ENCODE data around the gene PSMB8.
"Not testable (repeated sequence)": the region's sequence is repeated elsewhere in the genome, so short reads cannot be mapped to it uniquely, and the experiment has no call there.

PSMB8 gene
- 108 to 158 reads per million in 2 donors for total RNA-seq

- peak; percentile 81 to 98 (median 97) for DNase-seq
Measured at GRCh38 chr6:32843979-32844838, at the start of gene PSMB8. Gene PSMB8 (minus strand): TSS chr6:32844047. CDS start chr6:32843996, 51 bp downstream.

- no peak for DNase-seq
Measured at GRCh38 chr6:32890831-32891230, 47.0 kb upstream of the PSMB8 start.

GRCh38 chr6:32889533-32889932 lies 45.7 kb upstream of the PSMB8 start:
- DNase-seq = no peak

GRCh38 chr6:32888576-32888975 lies 44.7 kb upstream of the PSMB8 start:
- DNase-seq = no peak

- DNase-seq = no peak
Measured at GRCh38 chr6:32887616-32888015, 43.8 kb upstream of the PSMB8 start.

- no peak for DNase-seq
Measured at GRCh38 chr6:32886681-32887383, 43.0 kb upstream of the PSMB8 start.

GRCh38 chr6:32885698-32886286 lies 41.9 kb upstream of the PSMB8 start:
- DNase-seq = peak in 2 of 5 experiments; percentile 49 to 77

- no peak for DNase-seq
Measured at GRCh38 chr6:32883789-32884188, 39.9 kb upstream of the PSMB8 start.

GRCh38 chr6:32882879-32883250 lies 39.0 kb upstream of the PSMB8 start:
- no peak for DNase-seq

GRCh38 chr6:32880962-32881361 lies 37.1 kb upstream of the PSMB8 start:
- DNase-seq = not testable (repeated sequence)

GRCh38 chr6:32879691-32880090 lies 35.8 kb upstream of the PSMB8 start:
- no peak for DNase-seq

GRCh38 chr6:32876603-32877002 lies 32.8 kb upstream of the PSMB8 start:
- DNase-seq = no peak

- DNase-seq = not testable (repeated sequence)
Measured at GRCh38 chr6:32873947-32874346, 30.1 kb upstream of the PSMB8 start.

- peak; percentile 60 to 83 (median 78) for DNase-seq
Measured at GRCh38 chr6:32868257-32868788, 24.5 kb upstream of the PSMB8 start.

GRCh38 chr6:32867554-32868256 lies 23.9 kb upstream of the PSMB8 start:
- DNase-seq = peak in 1 of 5 experiments; percentile 50

GRCh38 chr6:32867022-32867477 lies 23.2 kb upstream of the PSMB8 start:
- DNase-seq = no peak

- DNase-seq = no peak
Measured at GRCh38 chr6:32865724-32866443, 22.0 kb upstream of the PSMB8 start.

GRCh38 chr6:32862725-32863124 lies 18.9 kb upstream of the PSMB8 start:
- DNase-seq = no peak

- DNase-seq = no peak
Measured at GRCh38 chr6:32860674-32861073, 16.8 kb upstream of the PSMB8 start.

GRCh38 chr6:32858194-32858593 lies 14.3 kb upstream of the PSMB8 start:
- DNase-seq = no peak

- DNase-seq = no peak
Measured at GRCh38 chr6:32857156-32857891, 13.5 kb upstream of the PSMB8 start.
